Stimulated activated CD4-positive, alpha-beta T cell treated with anti-CD3 and anti-CD28 coated beads, Interleukin-4, amount 100 ng/mL, for 24 hours (primary cell): ENCODE measurements around the gene TMCO4.

Experiments used
- DNase-seq: peaks from one replicate; pipeline ENCODE4 v3.0.0-alpha.2; 2020

Gene TMCO4

DNA sequence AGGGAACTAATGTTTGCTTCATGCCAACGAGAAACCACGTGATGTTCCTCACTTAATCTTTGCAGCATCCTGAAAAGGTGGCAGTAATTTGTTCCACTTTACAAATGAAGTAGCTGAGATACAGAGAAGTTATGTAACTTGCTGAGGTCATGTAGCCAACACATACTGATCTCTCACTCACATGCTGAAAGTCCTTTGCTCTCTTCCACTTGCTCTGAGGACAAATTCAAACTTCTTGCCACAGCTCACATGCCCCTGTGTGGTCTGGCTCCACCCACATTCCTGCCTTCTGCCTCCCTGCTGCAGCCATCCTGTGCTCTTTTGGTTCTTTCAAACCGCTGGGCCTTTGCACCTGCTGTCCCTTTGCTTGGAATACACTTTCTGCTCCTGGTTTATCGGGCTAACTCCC is 55.4 kb downstream of the TMCO4 start:
- DNase-seq = no peak

DNA sequence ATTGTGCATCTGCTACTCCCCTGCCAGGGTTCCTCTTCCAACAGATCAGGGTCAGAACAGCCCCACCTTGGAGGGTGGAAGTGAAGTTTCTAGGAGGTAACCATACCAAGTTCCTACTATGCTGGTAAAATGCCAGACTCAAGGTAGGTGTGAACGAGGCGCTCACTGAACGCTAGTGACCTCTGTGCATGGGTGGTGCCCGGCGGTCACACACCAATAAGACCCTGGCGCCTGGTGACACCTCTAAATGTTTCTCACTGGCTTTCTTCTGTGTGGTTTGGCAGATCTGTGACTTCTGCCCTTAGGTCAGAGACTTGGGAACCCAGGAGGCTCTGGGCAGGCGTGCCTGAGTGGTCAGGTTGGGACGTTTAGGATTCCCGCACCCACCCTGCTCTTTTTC is 55.9 kb downstream of the TMCO4 start:
- no peak for DNase-seq

- DNase-seq = no peak
These were observed 56.5 kb downstream of the TMCO4 start for GRCh38 chr1:19743180-19743579.

DNA sequence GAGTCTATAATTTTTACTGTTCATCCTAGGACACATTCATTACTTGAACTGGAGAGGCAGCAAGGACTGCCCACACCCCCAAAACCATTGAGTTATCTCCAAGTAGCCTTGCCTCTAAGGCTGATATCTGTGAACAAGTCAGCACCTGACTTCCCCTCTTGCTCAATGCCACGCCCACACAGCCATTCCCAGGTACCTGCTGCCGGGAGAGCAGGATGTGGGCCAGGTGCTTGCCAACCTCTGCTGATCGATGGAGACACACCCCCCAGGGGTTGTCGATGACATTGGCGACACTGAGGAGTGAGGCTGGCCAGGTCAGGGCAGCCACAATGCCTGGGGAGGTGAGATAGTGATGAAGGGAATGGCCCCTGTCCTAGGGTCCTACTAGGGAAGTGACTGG is 60.1 kb downstream of the TMCO4 start:
- no peak for DNase-seq

- no peak for DNase-seq
These were observed 61.0 kb downstream of the TMCO4 start for GRCh38 chr1:19738669-19739068.

DNA sequence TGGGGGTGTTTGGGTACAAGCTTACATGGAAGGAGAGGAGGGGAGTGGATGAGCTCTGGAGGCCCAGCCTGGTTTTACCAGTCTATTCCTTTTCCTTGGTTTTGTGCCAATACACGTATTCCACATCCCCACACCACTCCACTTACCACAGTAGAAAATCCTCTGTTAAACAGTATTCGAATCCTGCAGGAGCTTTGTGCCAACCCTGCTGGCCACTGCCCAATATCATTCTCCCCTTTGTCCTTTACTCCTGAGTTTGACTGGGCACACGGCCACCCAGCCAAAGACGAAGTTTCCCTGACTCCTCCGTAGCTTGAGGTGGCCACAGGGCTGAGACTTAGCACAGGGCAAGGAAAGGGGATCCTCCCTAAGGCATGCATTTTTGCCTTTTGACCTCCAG is 61.6 kb downstream of the TMCO4 start:
- no peak for DNase-seq

GRCh38 chr1:19737104-19737825 is 62.5 kb downstream of the TMCO4 start:
- DNase-seq = no peak

DNA sequence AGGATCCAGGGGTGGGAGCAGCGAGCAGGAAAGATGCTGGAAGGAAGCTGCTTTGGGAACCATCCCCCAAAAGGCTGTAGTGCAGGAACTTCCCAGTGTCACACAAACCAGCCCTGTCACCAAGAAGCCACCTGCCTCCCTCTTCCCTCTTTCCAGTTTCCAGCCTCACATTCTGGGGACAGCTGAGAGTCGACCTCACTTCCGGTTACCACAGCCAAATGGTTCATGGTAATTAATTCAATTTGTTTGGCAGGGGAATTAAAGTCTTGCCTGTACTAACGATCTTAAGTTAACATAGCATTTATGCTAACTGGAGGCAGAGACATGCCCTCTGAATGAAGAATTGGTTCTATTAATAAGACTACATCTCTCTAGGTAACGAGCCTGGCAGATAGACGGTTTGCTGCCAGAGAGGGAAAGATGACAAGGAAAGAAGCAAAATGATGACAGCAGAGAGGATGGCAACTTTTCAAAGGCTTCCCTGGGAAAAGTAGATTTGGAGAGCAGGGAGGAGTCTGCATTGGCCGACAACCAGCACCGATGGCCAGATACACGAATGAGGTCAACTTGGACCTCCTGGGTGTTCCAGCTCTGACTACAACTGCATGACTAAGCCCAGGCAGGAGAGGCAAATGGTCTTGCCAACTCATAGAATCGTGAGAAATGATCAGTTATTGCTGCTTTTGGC is 64.1 kb downstream of the TMCO4 start:
- no peak for DNase-seq

DNA sequence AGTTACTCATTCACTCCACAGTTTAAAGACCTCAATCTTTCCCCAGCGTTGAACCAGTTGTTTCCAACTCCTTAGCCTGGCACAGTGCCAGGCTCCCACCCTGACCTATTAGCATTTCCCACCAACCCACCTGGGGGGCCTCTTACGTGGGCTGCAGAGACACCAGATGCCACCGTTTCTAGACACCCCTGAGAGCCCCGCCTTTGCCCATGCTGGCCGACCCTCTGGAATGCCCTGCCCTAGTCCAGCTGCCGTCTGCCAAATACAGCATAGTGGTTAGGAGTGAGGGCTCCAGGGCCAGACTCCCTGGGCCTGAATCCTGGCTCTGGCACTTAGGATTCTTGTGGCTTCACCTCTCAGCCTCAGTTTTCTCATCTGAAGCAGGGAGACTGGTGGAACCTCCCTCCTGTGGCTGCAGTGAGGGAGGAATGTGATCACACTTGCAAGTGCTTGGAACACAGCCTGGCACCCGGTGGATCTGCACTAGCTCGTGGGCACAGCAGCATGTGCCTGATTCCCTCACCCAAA is 65.2 kb downstream of the TMCO4 start:
- DNase-seq = no peak

DNA sequence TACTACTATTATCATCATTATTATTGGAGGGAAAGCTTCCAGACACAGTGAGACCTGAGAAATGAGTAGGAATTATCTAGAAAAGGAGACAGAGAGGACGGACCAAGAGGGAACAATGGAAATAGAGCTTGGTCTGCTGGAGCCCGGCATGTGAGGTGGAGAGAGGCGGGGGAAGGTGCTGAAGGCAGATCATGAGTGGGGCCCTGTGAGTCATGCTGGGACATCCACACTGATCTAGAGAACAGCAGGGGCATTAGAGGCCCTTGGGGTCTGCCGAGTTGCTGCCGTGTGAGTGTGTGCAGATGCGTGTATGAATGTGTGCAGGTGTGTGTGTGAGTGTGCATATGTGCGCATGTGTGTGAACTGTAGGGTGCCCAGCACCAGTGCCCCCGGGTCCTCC is 65.7 kb downstream of the TMCO4 start:
- DNase-seq = no peak

GRCh38 chr1:19733615-19734014 is 66.1 kb downstream of the TMCO4 start:
- no peak for DNase-seq

DNA sequence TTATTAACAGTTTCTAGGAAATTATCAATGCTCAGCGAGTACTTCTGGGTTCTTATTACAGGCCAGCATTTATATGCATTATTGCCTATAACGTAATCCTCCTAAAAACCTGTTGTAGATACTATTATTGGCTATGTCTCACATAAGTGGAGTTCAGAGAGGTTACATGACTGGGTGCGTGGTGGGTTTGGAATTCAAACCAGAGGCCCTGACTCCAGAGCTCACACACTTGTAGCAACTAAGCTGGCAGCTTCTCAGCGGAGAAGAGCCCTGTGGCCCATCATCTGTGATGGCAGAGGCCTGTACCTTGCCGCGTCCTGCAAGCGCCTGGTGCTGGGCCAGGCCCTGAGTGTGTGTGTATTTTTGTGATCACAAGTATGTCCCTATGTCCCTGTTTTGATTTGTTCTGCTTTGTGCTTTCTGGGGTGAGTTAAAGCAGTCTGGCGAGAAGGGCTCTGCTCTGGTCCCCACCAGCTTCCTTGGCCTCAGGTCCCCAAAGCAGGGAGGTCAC is 68.3 kb downstream of the TMCO4 start:
- DNase-seq = no peak

- no peak for DNase-seq
These were observed 68.9 kb downstream of the TMCO4 start for GRCh38 chr1:19730793-19731192.

GRCh38 chr1:19730232-19730631 is 69.5 kb downstream of the TMCO4 start:
- DNase-seq = no peak

DNA sequence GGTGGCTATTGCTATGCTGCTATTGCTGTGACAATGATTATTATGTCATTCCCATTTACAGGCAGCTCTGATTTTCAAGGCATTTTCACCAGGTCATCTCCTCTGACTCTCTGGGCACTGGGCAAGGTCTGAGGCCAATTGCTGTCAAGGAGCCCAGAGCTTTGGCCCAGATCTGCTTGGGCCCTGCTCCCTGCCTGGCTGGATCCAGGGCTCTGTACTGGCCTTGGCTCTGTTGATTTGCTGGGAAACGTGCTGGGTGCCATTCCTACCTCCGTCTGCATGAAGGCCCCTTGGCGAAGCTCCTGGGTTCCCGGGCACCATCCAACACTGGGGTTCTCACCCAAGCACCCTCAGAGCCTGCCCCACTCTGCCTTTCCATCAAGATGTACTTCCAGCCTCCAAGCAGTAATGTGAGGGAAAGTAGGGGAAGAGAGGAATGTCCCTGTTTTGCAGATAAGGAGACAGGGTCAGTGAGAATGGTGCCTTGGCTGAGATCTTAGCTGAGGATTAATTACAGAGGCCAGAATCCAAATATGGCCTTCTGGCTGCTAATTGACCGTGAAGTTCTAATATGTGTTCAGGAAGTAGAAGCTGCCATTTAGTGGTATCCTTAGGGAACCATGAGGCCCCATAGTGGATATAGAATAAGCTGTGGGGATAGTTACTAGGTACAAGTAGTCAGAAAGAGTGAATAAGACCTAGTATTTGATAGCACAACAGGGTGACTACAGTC is 71.1 kb downstream of the TMCO4 start:
- DNase-seq = no peak

DNA sequence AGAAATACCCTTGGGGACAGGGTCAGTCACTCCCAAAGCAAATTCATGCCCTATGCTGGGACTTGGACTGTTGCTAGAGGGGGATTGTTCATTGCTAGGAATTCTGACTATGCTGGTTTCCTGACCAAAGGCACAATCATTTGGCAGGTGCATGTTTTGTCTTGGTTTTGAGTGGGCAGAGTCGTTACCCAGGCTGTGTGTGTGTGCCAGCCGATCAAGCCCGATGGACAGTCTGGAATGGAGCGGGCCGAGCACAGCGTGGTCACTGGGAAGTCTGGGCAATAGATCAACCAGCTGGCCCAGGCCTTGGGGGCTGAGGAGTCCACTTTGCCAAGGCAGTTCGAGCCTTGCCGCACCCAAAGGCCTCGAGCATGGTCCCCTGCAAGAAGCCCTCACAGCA is 74.1 kb downstream of the TMCO4 start:
- no peak for DNase-seq

- no peak for DNase-seq
These were observed 75.8 kb downstream of the TMCO4 start for GRCh38 chr1:19723874-19724273.

GRCh38 chr1:19720973-19721372 is 78.7 kb downstream of the TMCO4 start:
- no peak for DNase-seq

- DNase-seq = no peak
These were observed 79.5 kb downstream of the TMCO4 start for GRCh38 chr1:19720174-19720573.

- no peak for DNase-seq
These were observed 82.2 kb downstream of the TMCO4 start for GRCh38 chr1:19717467-19717866.

DNA sequence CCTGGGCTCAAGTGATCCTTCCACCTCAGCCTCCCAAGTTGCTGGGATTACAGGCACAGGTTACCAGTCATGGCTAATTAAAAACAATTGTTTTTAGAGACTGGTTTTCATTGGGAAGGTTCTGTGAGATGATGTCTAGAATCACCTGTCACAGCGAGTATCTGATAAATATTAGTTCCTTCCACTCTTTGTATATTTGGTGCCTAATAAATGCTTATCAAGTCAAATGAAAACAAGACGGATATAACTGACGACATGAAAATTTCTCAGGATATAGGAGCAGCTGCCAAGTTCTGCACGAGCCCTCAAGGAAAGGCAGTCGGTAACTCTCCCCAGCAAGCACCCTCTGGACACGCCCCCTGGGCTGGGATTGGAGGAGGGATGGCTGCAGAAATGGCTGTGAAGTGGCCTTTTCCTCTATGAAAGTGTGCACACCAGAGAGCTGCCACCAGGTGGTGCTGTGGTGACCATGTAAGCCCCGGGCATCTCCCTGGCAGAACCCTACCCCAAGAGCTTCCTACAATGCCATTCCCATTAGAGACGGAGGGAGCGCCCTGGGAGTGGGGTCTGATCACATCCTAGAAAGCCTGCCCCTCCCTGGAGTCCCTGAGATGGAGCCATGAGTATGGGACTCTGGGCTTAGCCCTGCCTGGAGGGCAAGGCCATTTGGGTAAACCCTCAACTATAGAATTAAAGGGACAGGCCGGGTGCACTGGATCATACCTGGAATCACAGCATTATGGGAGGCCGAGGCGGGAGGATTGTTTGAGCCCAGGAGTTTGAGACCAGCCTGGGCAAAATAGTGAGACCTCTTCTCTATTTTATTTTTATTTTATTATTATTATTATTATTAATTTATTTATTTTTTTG is 84.1 kb downstream of the TMCO4 start:
- DNase-seq = peak; percentile 89

- DNase-seq = no peak
These were observed 86.8 kb downstream of the TMCO4 start for GRCh38 chr1:19712928-19713327.
